Peyer's patch (tissue), 4 donors: ENCODE measurements around the gene ECT2.

Source experiments
- CTCF ChIP-seq, 6 experiments: fragments of 450-650 bp in 4 of 6; fragments of 200-600 bp in 2 of 6; sonication (generic) in 1 of 6; IDR thresholded peaks; one replicate each; pipeline ENCODE4 v1.5.1; 2017 to 2019; ENCODE audit warnings: antibody characterized with exemption in 6 of 6, mild to moderate bottlenecking in 3 of 6, moderate library complexity in 1 of 6
- POLR2A ChIP-seq, 2 donors: fragments of 450-650 bp; IDR thresholded peaks; one replicate each; pipeline ENCODE4 v1.5.1; 2017; ENCODE audit warnings: antibody characterized with exemption in 2 of 2, mild to moderate bottlenecking in 2 of 2, moderate library complexity in 2 of 2

GRCh38 chr3:172855037-172855436 is 104.5 kb downstream of the ECT2 start:
- TF ChIP-seq POLR2A (IDR thresholded peaks at IDR 0.05) (no peak), CTCF (IDR thresholded peaks at IDR 0.05) (no peak)
